GM21360 (cell line): ENCODE data around the gene DDX42.
"Not testable (repeated sequence)": the region's sequence is repeated elsewhere in the genome, so short reads cannot be mapped to it uniquely, and the experiment has no call there.

ENCODE experiments used
- ATAC-seq: cut with Tn5 transposase; IDR thresholded peaks from one replicate; pipeline ENCODE4 v1.9.1; 2021; ENCODE audit warnings: mild to moderate bottlenecking, moderate library complexity; ENCODE audit not compliant: unreplicated experiment

Gene DDX42

DNA sequence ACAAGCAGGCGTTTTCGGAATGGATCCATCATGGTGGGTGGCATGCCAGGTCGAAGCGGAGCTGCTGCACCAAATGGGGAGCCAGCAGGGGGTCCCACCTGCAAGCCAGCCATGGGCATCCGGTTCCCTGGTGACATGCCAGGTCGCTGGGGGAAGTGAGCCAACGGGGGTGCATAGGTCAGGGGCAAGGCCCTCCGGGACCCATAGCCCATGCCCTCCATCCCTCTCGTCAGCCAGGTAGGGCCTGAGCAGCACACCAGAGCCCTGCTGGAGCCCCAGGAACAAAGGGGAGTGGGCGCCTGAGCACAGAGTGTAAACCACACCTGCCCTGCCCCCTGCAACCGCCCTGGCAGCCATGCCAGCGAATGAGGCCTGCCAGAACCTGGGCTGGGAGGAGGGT lies 63.5 kb downstream of the DDX42 start:
- no peak for ATAC-seq

- ATAC-seq: no peak
Measured at GRCh38 chr17:63837962-63838600, 64.1 kb downstream of the DDX42 start.

GRCh38 chr17:63838631-63839171 lies 64.7 kb downstream of the DDX42 start:
- ATAC-seq: no peak

- ATAC-seq: no peak
Measured at GRCh38 chr17:63840591-63841349, 66.8 kb downstream of the DDX42 start.

DNA sequence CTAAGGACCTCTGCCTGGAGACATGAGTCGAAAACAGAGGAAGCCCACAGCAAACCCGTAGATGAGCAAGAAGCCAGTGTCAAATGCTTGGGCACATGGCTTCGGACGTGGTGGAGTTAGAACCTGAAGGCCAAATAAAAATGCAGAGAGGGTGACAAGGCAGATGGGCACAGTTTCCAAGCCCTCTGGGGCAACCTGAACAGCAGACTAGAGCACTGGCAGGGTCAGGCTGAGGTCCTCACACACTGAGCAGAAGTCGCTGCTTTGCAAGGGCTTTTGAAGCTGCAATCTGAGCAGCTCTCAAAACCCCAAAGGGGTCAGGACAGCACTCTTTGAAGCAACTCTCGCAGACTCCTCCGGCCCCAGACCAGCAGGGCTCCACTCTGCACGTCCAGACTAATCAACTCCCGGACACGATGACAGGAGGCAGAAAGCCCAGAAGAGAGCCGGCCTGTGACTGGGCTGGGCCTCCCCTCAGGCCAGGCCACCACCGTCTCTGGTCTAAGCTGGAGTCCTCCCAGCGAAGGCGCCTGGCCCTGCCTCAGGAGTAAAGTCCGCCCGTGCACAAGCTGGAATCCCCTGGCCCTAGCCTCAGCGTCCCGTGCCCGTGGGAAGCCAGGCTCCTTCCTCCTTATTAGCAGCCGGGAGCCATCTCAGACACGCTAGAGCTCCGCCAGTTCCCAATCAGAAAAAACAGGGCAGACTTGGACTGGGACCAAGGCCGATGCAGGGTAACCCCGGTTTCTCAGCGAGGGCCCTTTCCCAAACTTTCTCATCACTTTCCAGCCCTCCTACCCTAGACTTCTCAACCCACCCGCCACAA lies 67.6 kb downstream of the DDX42 start:
- ATAC-seq: no peak

GRCh38 chr17:63842173-63842539 lies 68.2 kb downstream of the DDX42 start:
- ATAC-seq: peak; percentile 17

- peak; percentile 72 for ATAC-seq
Measured at GRCh38 chr17:63842540-63843386, 68.8 kb downstream of the DDX42 start, which contains the start of gene SMARCD2. TSS of gene SMARCD2 (minus strand) at chr17:63842685. CDS start at chr17:63842674, 11 bp downstream.

DNA sequence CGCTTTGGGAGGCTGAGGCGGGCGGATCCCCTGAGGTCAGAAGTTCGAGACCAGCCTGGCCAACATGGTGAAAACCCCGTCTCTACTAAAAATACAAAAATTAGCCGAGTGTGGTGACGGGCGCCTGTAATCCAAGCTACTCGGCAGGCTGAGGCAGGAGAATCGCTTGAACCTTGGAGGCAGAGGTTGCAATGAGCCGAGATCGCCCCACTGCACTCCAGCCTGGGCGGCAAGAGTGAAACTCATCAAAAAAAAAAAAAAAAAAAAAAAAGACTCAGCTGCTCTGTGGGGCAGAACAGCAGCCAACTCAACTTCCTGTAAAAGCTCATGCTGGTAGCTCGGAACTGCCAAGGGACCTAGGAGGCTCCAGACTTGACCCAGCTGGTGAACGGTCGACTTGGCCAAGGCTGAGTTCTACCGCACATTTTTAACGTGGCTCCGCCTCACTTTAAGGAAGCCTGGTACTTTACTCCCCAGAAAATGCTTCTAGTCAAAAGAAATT lies 69.5 kb downstream of the DDX42 start:
- not testable (repeated sequence) for ATAC-seq

GRCh38 chr17:63843910-63844677 lies 70.1 kb downstream of the DDX42 start:
- ATAC-seq: no peak

DNA sequence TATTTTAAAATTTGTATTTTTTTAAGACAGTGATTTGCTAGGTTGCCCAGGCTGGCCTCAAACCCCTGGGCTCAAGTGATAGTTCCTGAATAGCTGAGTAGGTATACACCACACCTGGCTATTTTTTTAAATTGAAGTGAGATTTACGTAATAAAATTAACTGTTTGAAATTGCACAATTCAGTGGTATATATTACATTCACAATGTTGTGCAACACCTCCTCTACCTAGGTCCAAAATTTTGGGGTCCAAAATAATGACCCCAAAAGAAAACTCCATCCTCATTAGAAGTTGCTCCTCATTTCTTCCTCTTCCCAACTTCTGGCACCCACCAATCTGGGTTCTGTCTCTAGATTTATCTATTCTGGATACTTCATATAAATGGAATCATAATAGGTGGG lies 71.5 kb downstream of the DDX42 start:
- ATAC-seq: no peak

- ATAC-seq: no peak
Measured at GRCh38 chr17:63847525-63848249, 73.7 kb downstream of the DDX42 start.

GRCh38 chr17:63848834-63849689 lies 75.1 kb downstream of the DDX42 start:
- ATAC-seq: peak; percentile 60

DNA sequence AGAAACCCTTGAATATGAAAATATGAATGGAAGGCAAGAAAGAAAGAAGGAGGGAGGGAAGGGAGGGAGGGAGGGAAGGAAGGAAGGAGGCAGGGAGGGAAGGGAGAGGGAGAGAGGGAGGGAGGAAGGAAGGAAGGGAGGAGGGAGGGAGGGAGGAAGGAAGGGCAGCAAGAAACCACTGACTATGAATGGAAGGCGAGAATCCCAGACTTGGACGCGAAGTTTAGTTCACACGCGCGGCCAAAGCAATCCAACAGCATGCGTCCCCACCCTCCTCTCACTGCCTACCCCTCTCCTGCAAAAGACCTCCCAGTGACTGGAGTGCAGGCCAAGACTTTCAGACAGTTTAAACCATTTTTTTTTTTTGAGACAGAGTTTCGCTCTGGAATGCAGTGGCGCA lies 76.4 kb downstream of the DDX42 start:
- no peak for ATAC-seq

DNA sequence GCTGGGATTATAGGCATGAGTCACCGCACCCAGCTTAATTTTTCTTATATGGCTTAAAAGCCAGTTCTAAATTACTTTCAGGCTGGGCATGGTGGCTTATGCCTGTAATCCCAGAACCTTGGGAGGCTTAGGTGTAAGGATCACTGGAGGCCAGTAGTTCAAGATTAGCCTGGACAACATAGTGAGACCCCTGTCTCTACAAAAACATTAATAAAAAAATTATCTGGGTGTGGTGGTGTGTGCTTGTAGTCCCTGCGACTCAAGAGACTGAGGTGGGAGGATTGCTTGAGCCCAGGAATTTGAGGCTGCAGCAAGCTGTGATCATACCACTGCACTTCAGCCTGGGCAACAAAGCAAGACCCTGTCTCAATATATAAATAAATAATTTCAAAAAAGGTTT lies 79.3 kb downstream of the DDX42 start:
- ATAC-seq: no peak

GRCh38 chr17:63854709-63855108 lies 80.7 kb downstream of the DDX42 start:
- no peak for ATAC-seq

DNA sequence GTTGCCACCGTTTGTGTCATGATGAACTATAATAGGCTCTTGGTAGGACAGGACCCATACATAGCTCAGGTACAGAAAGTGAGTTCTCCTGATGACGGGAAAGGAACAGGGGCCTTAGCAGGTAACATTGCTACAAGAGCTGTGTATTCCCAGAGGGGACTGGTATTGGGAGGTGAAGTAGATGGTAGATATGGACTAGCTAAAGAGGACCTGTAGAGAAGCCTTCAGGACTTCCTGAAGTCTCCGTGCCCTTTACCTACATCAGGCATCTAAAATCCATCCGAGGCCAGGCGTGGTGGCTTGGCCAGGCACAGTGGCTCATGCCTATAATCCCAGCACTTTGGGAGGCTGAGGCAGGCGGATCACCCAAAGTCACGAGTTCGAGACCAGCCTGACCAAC lies 81.2 kb downstream of the DDX42 start:
- no peak for ATAC-seq

DNA sequence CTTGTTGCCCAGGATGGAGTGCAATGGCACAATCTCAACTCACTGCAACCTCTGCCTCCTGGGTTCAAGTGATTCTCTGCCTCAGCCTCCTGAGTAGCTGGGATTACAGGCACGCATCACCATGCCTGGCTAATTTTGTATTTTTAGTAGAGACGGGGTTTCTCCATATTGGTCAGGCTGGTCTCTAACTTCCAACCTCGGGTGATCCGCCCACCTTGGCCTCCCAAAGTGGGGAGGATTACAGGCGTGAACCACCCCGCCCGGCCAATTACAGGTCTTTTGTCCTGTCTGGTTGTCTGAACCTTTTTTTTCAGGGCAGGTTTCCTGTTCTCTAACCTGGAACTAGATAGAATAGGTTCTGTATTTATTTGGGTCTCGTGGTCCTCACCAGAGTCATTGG lies 82.5 kb downstream of the DDX42 start:
- not testable (repeated sequence) for ATAC-seq

- no peak for ATAC-seq
Measured at GRCh38 chr17:63859257-63859656, 85.3 kb downstream of the DDX42 start.
